NCI-H2029 treated with DMSO at 0.1 percent for 48 hours (cell line): Measurements from ENCODE around the gene MCEMP1.

Experiments
- DNase-seq: peaks from one replicate; lab custom pipeline; 2025; lab: John Stamatoyannopoulos, UW

MCEMP1 gene, protein sequence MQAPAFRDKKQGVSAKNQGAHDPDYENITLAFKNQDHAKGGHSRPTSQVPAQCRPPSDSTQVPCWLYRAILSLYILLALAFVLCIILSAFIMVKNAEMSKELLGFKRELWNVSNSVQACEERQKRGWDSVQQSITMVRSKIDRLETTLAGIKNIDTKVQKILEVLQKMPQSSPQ

DNA sequence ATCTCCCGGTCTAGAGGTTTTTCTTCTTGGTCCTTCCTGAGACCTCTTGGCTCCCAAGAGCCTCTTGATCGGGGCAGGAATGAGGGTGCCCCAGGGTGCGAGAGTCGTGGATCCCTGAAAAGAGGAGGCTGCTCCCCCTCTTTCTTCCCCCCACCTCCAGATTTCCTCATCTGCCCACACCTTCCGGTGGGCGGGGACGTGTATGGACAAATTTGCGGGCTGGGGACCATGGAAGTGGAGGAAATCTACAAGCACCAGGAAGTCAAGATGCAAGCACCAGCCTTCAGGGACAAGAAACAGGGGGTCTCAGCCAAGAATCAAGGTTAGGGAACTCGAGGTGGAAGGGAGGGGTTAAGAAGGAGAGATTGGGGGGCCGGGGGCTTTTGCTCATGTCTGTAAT, at the start of gene MCEMP1:
MCEMP1 (plus strand) TSS at position 237 of the 400 bp plus-strand sequence; CDS start at position 268, 31 bp downstream.
- no peak for DNase-seq

DNA sequence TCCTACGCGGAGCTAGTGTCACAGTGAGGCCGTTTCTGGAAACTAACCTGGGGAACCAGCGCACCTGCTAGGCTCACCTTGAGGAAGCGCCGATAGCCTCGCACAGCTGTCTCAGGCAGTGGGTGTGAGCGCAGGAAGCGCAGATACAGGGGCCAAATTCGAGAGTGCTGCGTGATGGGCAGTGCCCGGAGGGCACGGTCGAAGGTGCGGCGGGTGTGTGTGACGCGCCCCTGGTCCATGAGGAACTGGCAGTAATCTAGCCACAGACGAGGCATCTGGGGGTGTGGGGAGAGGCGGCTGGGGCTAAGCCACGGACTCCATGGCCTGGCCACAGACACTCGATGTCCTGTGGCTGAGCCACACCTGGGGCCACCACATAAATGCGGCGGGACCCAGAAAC, 49.7 kb upstream of the MCEMP1 start:
- DNase-seq, result no peak

DNA sequence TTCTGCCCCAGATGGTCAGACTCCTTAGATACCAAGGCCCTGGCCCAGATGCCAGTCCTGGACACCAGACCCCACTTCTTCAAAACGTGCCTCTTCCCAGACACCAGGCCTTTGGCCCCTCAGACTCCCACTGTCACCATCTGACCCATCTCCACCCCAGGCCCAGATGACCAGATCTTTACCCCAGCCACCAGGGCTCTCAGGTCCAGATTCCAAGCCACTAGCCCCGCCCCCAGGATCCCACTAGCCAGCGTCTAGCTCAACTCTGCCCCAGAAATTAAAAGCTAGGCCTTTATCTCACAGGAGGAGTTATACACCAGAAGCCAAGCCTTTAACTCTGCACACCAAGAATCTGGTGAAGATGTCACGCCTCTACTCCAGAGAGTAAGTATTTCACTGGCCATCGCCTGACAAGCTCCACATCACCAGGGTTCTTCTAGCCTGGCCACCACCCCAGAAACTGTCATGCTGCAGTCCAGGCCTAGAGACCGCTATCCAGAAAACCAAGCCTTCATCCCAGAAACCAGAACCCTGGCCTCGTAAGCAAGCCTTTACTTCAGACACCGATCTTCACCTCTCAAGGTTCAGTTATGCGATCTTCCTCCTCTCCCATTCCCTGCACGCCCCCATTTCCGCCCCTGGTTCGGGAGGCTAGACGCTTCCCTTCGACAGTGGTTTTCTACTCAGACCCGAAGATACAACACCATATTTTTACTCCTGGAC, 48.1 kb upstream of the MCEMP1 start:
- no peak for DNase-seq

DNA sequence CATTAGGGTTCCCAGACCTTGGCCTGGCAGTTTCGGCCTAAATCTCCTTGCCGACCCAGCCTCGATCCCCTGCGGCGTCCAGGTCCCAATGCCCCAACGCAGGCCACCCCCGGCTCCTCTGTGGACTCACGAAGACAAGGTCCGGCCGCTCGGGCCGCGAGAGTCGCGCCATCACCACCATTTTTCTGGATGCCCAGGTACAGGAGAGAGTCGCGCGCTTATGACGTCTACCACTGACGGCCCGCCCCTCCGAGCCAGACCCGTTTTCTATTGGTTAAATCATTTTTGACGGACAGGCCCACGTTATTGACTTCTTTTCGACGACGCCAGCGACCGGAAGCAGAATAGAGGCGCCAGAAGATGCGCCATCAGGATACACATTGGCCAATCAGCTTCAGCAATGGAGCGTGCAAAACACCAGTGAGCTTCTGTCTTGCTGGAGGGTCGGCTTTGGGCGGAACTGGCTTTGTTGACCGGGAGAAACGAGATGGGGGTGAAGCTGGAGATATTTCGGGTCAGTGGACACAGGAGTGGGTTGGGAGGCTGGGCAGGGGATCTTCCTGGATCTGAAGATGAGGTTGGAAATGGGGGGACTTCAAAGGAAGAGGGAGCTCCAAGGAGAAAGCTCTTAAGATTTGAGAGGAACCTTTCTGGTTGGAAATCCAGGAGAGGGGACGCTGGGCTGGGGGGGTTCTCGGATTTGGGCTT, 47.4 kb upstream of the MCEMP1 start, which contains the start of the genes PET100 and XAB2:
PET100 (plus strand) TSS at position 447 of the 708 bp plus-strand sequence; CDS start at position 488, 41 bp downstream.
XAB2 (minus strand) TSS at position 199 of the 708 bp plus-strand sequence; CDS start at position 181, 18 bp downstream.
- DNase-seq, result peak; percentile 97

DNA sequence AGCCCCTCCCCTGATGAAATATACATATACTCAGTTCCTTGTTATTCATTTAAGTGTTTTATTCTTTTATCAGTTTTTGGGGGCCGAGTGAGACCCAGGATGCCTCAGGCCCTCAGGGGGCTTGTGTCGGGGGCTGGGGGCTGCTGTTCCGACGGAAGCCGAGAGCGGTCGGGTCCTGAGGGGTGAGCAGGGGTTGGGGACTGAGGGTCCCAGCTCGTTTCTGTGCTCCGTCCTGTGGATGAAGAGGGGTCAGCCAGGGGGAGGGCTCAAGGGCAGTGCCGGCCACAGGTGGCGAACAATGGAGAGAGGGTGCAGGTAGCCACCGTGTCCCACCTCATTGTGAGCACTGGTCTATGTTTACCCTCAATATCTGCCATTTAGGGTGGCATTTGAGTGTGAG, 45.3 kb upstream of the MCEMP1 start:
- no peak for DNase-seq

DNA sequence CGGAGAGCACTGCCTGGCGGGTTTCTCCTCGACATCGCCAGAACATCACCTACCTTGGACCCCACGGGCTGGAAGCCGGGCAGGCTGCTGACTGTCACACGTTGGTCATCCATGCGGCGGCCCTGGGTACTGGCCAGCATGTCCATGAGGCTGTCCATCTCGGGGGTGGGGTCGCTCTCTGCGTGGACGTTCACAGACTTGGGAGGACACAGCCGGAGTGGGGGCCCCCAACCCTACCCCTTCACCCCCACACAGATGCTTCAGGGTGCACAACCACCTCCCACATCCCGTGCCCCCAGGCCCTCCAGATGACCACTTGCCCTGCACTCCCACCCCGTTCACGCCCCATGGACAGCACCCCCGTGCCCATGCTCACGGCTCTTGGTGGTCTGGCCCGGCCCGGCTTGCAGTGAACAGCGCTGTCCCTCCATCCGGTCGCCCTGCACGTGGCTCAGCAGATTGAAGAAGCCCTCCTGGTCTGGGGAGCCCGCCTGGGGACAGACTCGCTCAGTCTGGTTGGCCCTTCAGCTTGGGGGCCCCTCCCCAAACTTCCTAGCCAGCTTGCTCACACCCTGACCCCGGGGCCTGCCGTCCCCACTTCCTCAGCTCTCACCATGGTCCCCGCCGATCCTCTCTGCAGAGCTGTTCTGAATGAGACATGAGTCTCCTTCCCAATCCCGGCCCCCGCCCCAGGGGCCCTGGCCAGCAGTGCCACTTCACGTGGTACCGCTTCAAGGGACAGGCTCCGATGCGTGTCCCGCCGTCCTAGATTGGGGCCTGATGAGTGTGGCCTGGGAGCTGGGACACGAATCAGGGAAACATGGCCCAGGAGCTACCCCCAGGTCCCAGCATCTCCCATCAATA, 44.3 kb upstream of the MCEMP1 start:
- no peak for DNase-seq

DNA sequence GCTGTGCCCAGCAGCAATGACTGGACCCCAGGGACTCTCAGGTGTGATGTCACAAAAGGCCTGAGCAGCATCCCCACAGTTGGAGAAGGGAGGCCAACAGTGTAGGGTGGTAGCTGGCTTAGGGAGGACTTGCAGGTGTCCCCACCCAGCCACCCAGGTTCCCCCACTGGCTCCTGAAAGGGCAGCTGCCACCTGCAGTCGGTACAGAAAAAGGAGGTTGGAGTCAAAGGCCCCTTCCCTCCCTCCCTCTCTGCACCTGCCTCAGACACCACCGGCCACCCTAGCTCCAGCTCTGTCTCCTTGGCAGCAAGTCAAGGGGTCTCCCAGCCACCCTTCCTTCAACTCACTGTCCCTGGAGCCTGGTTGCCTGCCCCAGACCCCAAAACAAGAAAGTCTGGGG, 43.2 kb upstream of the MCEMP1 start, which contains the start of gene PCP2:
PCP2 (minus strand) TSS at position 22 of the 400 bp plus-strand sequence. CDS start 262 bp downstream, outside the sequence.
- DNase-seq, result no peak

DNA sequence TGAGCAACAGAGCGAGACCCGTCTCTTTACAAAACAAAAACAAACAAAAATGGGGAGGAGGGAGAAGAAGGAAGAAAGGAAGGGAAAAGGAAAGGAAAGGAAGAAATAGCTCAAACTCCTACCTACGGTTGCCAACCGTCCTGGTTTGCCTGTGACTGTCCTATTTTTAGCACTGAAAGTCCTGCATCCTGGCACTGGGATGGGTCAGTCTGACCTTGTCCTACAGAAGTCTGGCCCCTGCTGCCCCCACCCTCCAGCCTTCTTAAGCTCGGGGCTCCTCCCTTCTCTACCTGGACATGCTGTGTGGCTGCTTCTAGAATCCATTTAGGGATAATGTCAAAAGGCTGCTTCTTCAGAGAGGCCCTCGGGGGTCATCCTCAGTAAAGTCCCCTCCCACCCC, 41.2 kb upstream of the MCEMP1 start:
- DNase-seq, result no peak

DNA sequence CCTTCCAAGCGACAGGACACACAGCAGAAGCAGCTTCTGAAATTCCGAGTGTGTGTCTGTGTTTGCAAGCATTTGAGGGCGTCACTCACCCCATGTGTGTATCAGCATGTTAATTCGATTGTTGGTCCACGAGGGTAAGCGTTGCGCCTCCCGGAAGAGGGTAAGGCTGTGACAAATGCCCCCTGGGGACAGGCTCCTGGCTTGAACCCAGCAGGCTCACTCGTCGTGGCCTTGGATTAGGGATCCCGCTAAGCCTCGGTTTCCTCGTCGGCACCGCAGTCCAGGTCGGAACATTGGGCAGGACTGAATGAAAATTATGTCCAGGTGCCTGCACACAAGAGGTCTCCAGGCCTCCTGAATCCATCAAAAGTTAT, 40.6 kb upstream of the MCEMP1 start:
- no peak for DNase-seq

DNA sequence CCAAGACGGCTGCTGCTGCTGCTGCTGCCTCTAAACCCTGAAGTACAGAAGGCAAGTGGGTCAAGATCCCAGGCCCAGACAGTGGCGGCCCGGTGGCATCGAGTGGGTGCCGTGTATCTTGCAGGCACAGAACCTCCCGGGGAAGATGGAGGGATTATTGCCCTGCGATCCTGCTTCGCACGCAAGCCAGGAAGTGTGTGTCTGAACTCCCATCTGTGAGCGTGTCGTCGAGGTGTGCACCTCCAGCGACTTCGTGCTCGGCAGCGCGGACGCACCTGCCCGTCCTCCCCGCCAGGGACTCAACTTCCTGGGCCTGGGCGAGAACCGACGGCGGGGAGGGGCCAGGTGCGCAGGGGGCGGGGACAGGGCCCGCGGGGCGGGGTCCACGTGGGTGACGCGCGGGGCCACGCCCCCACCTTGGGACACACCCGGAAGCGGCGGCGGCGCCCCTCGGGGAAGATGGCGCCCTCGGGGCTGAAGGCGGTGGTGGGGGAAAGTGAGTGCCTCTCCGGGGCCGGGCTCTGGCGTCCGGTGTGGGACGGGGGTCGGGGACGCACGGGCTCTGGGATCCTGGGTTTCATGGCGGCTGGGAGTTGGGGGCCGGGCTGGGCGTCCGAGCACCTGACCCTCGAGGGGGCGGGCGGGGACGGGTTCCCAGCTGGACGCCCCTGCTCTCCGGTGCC, 40.1 kb upstream of the MCEMP1 start, which contains the start of gene STXBP2:
STXBP2 (plus strand) TSS at position 420 of the 683 bp plus-strand sequence; CDS start at position 460, 40 bp downstream.
- peak; percentile 59 for DNase-seq

DNA sequence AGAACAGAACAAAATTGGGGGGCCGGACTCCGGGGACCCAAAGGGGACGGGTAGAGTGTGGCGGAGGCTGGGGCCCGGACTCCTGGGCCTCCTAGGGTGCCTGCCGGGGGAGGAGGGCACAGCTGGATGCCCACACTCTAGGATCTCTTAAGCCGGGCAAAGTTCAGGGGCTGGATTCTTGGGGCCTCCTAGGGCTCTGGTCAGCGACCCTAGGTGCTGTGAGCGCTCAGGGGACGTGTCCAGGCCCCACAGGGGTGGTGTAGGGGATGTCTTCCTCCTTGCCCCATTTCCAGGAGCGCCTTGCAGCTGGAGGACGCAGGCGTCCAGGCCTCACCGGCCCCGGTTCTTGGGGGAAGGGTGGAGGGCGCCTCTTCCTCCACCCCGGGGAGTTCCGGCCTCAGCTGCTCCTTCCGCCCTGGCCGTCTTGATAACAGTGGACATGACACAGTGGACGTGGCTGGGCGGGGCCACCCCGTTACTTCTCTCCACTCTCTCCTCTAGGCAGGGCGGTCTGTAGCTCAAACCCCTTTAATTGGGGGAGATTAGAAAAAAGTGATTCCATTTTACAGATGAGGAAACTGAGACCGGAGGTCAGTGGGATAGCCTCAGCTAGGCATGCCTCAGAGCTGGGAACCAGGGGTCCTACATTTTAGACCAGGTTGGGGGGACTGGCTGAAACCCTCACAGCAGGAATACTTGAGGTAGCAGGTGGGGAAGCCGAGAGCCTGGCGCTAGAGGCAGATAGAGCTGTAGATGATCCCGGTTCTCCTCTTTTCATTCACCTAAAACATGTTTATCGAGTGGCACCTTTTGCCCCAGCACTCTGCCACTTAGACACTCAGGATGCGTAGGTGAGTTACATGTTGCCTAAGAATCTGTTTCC, 39.3 kb upstream of the MCEMP1 start:
- DNase-seq, result no peak

DNA sequence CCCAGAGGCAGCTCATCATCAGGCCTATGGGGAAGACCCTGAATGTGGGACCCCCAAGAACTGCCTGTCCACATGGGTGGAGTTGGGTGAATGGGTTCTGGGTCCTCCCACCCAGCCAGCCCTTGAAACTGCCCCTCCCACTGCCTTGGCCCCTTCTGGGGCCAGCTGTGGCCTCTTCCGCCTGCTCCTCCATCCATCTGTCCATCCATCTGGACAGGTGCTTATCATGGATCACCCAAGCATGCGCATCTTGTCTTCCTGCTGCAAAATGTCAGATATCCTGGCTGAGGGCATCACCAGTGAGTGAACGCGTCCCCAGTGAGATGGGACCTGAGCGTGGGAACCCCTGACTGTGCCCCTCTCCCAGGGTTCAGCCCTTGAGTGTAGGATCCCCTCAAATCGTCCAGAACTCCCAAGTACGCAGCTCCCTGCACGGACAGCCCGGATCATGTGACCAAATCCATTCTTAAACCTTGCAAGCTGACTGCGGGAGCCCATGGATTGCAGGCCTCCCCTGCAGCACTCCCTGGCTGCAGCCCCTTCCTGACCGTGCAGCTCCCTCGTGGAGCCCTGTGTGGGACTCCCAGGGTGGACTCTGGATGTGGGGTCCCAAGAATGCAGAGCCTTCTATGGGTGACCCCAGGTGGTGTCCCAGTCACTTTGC, 38.0 kb upstream of the MCEMP1 start:
- DNase-seq, result no peak

DNA sequence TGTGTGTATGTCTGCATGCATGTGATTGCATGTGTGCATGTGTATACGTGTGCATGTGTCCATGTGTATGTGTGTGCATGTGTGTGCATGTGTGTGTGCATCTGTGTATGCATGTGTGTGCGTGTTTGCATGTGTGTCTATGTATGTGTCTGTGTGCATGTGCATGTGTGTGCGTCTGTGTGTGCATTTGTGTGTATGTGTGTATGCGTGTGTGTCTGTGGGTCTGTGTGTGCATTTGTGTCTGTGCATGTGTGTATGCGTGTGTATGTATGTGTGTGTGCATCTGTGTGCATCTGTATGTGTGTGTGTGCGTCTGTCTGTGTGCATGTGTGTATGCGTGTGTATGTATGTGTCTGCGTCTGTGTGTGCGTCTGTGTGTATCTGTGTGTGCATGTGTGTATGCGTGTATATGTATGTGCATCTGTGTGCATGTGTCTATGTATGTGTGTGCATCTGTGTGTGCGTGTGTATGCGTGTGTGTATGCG, 37.0 kb upstream of the MCEMP1 start:
- DNase-seq, result no peak

DNA sequence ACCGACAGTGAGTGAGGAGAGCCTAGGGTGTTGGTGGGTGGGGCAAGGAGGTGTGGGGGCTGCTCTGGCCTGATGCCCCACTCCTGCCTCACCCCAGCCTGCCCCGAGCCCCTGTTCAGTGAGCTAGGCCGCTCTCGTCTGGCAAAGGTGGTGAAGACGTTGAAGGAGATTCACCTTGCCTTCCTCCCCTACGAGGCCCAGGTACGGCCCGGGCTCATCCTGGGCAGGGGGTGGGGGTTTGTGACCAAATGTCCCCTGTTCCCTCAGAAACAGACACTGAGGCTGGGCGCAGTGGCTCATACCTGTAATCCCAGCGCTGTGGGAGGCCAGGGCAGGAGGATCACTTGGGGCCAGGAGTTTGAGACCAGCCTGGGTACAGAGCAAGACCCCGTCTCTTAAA, 36.1 kb upstream of the MCEMP1 start:
- DNase-seq, result no peak

DNA sequence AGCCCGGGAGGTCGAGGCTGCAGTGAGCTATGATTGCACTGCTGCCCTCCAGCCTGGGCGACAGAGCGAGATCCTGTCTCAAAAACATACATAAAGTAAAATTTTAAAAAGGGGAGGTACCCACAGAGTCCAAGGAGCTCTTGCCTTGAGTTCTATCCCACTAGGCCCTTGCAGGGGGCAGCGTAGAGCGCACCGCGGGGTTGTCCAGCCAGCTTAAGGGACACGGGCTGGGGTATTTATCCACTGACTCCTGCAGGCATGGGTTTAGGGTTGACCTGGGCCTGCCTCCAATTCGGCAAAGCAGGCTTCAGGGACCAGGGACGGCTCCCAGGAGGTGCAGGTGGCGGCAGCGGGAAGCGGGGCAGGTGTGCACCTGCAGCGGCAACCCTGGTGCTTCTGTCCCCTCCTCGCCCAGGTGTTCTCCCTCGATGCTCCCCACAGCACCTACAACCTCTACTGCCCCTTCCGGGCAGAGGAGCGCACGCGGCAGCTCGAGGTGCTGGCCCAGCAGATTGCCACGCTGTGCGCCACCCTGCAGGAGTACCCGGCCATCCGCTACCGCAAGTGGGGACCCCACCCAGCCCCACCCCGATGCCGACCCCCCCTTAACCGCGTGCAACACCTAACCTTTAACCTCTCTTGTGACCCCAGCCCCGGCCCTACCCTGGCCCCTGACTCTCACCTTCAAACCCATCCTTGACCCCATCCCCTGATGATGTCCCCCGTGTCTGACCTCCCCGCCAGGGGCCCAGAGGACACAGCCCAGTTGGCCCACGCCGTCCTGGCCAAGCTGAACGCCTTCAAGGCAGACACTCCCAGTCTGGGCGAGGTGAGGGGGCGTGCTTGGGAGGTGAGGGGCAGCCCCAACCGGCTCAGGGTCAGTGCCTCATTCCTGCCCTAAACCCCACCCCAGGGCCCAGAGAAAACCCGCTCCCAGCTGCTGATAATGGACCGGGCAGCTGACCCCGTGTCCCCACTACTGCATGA, 35.3 kb upstream of the MCEMP1 start:
- no peak for DNase-seq

DNA sequence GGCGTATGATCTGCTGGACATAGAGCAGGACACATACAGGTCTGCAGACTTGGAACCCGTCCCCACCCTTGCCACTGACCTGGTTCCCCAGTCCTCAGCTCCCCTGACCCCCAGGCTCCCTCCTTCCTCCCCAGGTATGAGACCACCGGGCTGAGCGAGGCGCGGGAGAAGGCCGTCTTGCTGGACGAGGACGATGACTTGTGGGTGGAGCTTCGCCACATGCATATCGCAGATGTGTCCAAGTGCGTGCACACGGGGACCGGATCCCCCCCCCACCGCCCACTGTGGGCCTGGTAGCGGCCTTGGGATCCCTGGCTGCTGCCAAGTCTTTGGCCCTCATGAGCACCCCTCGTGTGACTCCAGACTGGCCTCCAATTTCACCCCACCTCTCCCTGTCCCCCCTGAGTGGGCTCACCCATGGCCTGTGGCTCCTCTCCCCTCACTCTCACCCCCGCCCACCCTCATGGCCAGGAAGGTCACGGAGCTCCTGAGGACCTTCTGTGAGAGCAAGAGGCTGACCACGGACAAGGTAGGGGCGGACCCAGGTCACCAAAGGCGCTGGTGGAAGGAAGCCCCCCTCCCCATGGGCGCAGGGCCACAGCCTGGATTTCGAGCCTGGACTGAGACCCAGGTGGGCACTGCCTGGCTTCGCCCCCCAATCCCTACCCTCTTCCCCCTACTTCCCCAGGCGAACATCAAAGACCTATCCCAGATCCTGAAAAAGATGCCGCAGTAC, 34.4 kb upstream of the MCEMP1 start:
- DNase-seq, result no peak

DNA sequence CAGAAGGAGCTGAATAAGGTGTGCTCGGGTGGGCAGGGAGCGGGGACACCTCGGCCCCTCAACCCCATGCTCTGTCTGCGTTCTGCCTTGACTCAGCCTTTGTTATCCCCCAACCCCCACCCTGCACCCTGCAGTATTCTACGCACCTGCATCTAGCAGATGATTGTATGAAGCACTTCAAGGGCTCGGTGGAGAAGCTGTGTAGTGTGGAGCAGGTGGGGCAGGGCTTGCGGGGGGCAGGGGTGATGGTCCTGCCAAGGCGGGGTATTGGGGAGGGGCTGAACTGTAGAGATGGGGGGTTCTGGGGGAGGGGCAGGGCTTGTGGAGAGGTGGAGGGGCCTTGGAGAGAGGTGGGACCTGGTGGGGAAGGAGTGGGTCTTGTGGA, 33.9 kb upstream of the MCEMP1 start:
- no peak for DNase-seq
